ENCODE results near the gene MRGPRD.

MRGPRD gene

DNA sequence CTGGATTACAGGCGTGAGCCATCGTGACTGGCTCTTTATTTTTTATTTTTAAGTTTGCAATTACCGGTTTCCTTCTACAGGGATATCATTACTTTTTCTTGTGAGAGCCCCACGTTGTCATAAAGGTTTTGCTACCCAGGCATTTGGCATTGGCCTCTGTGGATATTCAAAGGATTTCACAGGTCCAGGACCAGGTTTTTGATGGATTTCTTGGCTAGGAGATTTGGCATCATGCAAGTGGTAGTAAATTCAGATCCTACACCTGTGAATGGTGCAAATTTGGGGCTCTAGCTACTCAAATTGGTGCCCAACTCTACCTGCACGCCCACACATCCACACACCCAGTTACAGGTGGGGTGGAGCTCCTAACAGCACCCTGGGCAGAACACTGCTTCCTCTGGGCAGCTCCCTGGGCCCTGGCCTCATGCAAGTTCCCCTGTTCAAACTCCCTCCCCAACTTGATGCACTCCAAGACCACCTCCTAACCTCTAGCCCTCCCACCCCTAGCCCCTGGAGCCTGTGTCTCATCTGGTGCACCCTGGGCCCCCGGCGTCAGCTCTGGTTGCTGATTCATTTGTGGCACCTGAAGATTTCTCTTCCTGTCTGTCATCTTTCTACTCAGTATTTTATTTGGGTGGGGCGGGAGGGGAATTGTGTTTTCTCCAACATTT, 9.3 kb upstream of the MRGPRD start:
- H3K27ac ChIP-seq: no peak overlapping the region
- TF ChIP-seq, protein P1, sequence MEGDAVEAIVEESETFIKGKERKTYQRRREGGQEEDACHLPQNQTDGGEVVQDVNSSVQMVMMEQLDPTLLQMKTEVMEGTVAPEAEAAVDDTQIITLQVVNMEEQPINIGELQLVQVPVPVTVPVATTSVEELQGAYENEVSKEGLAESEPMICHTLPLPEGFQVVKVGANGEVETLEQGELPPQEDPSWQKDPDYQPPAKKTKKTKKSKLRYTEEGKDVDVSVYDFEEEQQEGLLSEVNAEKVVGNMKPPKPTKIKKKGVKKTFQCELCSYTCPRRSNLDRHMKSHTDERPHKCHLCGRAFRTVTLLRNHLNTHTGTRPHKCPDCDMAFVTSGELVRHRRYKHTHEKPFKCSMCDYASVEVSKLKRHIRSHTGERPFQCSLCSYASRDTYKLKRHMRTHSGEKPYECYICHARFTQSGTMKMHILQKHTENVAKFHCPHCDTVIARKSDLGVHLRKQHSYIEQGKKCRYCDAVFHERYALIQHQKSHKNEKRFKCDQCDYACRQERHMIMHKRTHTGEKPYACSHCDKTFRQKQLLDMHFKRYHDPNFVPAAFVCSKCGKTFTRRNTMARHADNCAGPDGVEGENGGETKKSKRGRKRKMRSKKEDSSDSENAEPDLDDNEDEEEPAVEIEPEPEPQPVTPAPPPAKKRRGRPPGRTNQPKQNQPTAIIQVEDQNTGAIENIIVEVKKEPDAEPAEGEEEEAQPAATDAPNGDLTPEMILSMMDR (conservative IDR thresholded peaks at IDR 0.05): no peak

DNA sequence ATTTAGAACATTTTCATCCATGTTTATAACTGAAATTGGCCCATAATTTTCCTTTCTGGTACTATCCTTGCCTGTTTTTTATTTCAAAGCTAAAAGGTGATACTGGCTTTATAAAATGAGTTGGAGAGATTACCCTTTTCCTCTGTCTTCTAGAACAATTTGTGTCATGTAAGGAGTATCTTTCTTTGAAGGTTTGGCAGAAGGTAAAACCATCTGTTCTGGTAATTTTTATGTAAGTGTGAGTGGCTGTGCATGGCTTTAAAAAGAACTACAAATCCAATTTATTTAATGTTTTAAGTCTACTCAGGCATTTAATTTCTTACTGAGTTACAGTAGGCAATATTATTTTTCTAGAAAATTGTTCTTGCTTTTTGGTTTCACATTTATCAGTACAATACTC, 7.7 kb upstream of the MRGPRD start:
- no peak overlapping the region for H3K27ac ChIP-seq
- TF ChIP-seq, protein P1 (conservative IDR thresholded peaks at IDR 0.05): no peak

DNA sequence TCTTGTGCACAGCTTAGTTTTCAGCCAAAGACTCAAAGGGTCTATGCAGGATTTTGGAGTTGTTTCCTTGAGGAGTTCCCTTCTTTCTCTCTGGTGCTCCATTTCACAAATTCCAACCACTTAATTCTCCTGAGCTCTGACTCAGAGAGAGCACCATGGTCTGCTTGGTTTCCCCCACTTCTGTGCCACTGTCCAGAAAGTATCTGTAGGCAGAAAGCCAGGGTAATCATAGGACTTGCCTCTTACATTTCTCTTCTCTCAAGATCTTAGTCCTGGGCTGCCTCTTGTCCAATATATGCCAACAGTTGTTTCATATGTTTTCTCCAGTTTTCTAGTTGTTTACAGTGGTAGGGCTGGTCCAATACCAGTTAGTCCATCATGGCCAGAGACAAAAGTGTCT, 6.4 kb upstream of the MRGPRD start:
- H3K27ac ChIP-seq: no peak overlapping the region
- TF ChIP-seq, protein P1 (conservative IDR thresholded peaks at IDR 0.05): no peak

DNA sequence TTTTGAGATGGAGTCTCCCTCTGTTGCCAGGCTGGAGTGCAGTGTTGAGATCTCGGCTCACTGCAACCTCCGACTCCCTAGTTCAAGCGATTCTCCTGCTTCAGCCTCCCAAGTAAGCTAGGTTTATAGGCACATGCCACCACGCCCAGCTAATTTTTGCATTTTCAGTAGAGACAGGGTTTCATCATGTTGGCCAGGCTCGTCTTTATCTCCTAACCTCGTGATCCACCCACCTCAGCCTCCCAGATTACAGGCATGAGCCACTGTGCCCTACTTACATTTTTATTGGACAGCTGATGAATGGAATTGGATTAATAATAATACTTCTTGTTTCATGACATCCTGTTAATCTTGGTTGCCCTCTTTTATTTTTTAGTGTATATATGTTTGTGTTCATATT, 3.0 kb upstream of the MRGPRD start:
- no peak overlapping the region for H3K27ac ChIP-seq
- TF ChIP-seq, protein P1 (conservative IDR thresholded peaks at IDR 0.05): no peak

DNA sequence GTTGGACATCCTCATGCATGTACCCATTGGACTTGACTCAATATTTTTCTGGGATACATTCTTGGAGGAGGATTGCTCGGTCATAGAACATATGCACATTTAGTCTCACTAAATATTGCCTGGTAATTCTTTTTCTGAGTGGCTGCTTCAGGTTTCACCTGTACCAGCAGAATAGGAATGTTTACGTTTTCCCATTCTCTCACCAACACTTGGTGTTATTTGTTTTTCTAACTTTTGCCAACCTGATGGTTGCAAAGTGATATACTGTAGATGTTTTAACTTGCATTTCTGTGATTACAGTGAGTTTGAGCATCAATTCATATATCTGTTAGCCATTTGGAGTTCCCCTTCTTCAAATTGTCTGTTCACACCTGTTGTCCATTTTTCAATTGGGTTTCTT, 1.3 kb upstream of the MRGPRD start:
- no peak overlapping the region for H3K27ac ChIP-seq
- TF ChIP-seq, protein P1 (conservative IDR thresholded peaks at IDR 0.05): no peak

DNA sequence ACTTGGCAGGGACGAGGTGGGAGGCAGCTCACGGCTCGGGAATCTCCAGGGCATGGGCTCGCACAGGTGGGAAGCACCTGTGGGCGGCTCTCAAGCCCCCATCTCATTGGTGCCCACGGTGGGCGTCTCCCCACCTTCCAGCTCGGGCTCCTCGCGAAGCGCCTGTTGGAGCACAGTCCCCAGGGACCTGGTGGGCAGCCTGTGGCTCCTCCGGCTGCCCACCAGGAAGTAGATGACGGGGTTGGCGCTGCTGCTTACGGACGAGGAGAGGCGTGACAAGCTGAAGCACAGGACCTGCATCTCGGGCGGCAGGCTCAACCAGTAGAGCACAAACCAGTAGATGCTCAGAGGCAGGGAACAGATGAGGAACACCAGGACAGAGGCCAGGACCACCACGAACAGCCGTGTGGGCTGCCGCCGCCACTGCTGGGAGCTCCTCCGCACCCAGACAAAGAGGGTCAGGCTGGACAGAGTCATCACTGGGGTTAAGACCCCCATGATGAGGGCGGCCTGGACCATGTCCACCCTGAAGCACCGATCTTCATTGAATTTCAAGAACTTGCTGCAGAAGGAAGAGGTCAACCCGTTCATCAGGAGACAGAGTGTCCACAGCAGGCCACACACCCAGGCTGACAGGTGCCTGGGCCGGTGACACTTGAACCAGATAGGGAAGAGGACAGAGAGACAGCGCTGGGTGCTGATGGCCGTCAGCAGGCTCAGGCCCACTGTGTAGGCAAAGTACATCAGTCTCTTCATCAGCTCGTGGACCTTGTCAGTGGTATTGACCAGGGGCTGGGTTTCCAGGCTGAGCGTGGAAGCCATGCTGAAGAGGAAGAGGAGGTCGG, 633 bp downstream of the MRGPRD start:
- H3K27ac ChIP-seq: no peak overlapping the region
- TF ChIP-seq, protein P1 (conservative IDR thresholded peaks at IDR 0.05): no peak

DNA sequence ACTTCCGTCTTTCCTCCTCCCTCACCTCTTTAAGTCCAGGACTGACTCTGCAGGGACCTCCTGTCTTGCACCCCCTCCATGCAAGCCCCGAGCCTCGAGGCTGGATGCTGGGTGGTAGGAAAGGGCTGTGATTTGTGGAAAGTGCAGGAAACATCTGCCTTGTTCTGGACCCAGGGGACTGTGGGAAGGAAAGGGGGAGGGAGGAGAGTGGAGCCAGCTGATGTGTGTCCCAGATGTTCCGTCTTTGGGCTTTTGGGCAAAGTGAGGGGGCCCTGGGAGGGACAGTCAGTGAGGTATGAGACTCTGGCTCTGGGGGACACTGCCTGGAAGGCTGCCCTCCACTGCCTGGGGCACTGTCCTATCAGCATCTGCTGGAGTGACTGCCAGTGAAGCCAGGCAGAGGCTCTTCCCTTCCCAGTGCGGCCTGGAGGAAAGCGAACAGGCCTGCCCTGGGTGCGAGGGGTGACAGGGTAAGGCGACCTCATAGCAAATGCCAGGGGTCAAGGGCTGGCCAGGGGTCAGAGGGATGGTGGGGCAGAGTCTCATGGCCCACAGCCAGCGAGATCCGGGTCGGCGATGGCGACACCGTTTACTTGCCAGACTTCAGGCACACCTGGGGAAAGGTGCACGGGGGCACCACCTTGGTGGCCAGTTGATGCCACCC, 1.7 kb downstream of the MRGPRD start:
- TF ChIP-seq, protein P1 (conservative IDR thresholded peaks at IDR 0.05): no peak
- peak overlapping the region; percentile 11; the same call in 1 of the 2 replicates for H3K27ac ChIP-seq
